Measurements from ENCODE around the gene VPS35L. TPM values are rescaled to one million over a fixed set of nuclear protein-coding genes. Genes with fewer than 3 reads are reported as not detected.

The VPS35L gene
- total RNA-seq, 1 experiment from 2014 or later: 6.6 TPM

GRCh38 chr16:19744670-19745069, 189.2 kb downstream of the VPS35L start:
- Histone ChIP-seq H3K4me3 (ENCODE audit: low read length) (no peak overlapping the region), H3K27ac (ENCODE audit: low read length) (no peak overlapping the region), H3K4me1 (ENCODE audit: low read length) (no peaks in the 10 kb centered on the region), H3K9ac (ENCODE audit: low read length) (no peak overlapping the region), H3K27me3 (ENCODE audit: low read length) (no peaks in the 10 kb centered on the region), H3K79me2 (ENCODE audit: low read length) (no peaks in the 10 kb centered on the region), H2AFZ (ENCODE audit: low read length) (no peak overlapping the region), H3K4me2 (ENCODE audit: low read depth, low read length, poor library complexity, severe bottlenecking) (no peak overlapping the region), H3K9me3 (ENCODE audit: low read length) (no peaks in the 10 kb centered on the region), H4K20me1 (ENCODE audit: insufficient read depth, low read depth, low read length) (no peaks in the 10 kb centered on the region), H3K9me2 (replicated peaks; ENCODE audit: insufficient read depth, low read length) (no peaks in the 10 kb centered on the region), H3K36me3 (ENCODE audit: insufficient read depth, low read length) (no peaks in the 10 kb centered on the region)
- no peak for DNase-seq

DNA sequence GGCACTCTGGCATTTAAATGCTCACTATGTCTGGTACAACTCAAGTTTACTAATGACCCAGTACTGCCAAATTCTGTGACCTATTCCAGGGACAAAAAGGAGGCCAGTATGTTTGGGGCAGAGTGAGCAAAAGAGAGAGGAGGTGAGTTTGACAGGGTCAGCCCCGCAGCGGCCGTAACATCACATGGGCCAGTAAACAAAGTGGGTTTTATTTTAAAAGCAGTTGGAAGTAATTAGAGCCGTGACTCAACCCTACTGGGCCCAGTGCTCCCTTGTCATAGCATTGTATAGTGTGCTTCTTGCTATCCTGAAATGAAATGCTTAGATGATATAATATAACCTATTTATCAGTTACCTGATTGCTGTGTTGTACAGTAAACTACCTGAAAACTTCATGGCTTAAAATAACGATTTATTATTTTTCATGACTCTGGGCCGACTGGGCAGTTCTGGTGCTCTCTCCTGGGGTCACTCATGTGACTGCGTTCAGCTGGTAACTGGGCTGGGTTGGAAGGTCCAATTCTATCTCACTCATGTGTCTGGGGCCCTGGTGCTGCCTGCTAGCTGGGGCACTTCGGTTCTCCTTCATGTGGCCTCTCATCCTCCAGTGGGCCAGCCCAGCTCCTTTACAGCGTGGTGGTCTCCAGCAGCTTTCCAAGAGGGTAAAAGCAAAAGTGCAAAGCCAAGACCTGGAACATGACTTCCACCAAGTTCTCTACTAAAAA, 189.9 kb downstream of the VPS35L start:
- Histone ChIP-seq H3K4me3 (ENCODE audit: low read length) (no peak overlapping the region), H3K9ac (ENCODE audit: low read length) (no peak overlapping the region), H3K9me2 (replicated peaks; ENCODE audit: insufficient read depth, low read length) (no peaks in the 10 kb centered on the region), H2AFZ (ENCODE audit: low read length) (no peak overlapping the region), H3K27ac (ENCODE audit: low read length) (no peak overlapping the region), H3K4me1 (ENCODE audit: low read length) (no peaks in the 10 kb centered on the region), H3K9me3 (ENCODE audit: low read length) (no peaks in the 10 kb centered on the region), H3K36me3 (ENCODE audit: insufficient read depth, low read length) (no peaks in the 10 kb centered on the region), H4K20me1 (ENCODE audit: insufficient read depth, low read depth, low read length) (no peaks in the 10 kb centered on the region), H3K79me2 (ENCODE audit: low read length) (no peaks in the 10 kb centered on the region), H3K4me2 (ENCODE audit: low read depth, low read length, poor library complexity, severe bottlenecking) (no peak overlapping the region), H3K27me3 (ENCODE audit: low read length) (no peaks in the 10 kb centered on the region)
- no peak for DNase-seq

GRCh38 chr16:19746561-19746960, 191.1 kb downstream of the VPS35L start:
- Histone ChIP-seq H3K9ac (ENCODE audit: low read length) (no peak overlapping the region), H3K4me2 (ENCODE audit: low read depth, low read length, poor library complexity, severe bottlenecking) (no peak overlapping the region), H3K4me1 (ENCODE audit: low read length) (no peaks in the 10 kb centered on the region), H3K9me2 (replicated peaks; ENCODE audit: insufficient read depth, low read length) (no peaks in the 10 kb centered on the region), H3K79me2 (ENCODE audit: low read length) (no peaks in the 10 kb centered on the region), H3K27me3 (ENCODE audit: low read length) (no peaks in the 10 kb centered on the region), H2AFZ (ENCODE audit: low read length) (no peak overlapping the region), H3K9me3 (ENCODE audit: low read length) (no peaks in the 10 kb centered on the region), H3K27ac (ENCODE audit: low read length) (no peak overlapping the region), H3K36me3 (ENCODE audit: insufficient read depth, low read length) (no peaks in the 10 kb centered on the region), H4K20me1 (ENCODE audit: insufficient read depth, low read depth, low read length) (no peaks in the 10 kb centered on the region), H3K4me3 (ENCODE audit: low read length) (no peak overlapping the region)
- DNase-seq: no peak

GRCh38 chr16:19748389-19749168, 193.1 kb downstream of the VPS35L start:
- Histone ChIP-seq H3K9me3 (ENCODE audit: low read length) (no peaks in the 10 kb centered on the region), H3K4me1 (ENCODE audit: low read length) (no peaks in the 10 kb centered on the region), H3K4me2 (ENCODE audit: low read depth, low read length, poor library complexity, severe bottlenecking) (no peak overlapping the region), H3K27ac (ENCODE audit: low read length) (no peak overlapping the region), H3K4me3 (ENCODE audit: low read length) (no peak overlapping the region), H3K9me2 (replicated peaks; ENCODE audit: insufficient read depth, low read length) (no peaks in the 10 kb centered on the region), H3K27me3 (ENCODE audit: low read length) (no peaks in the 10 kb centered on the region), H3K9ac (ENCODE audit: low read length) (no peak overlapping the region), H3K79me2 (ENCODE audit: low read length) (no peaks in the 10 kb centered on the region), H3K36me3 (ENCODE audit: insufficient read depth, low read length) (no peaks in the 10 kb centered on the region), H4K20me1 (ENCODE audit: insufficient read depth, low read depth, low read length) (no peaks in the 10 kb centered on the region), H2AFZ (ENCODE audit: low read length) (no peak overlapping the region)
- DNase-seq: no peak

- Histone ChIP-seq H3K4me3 (ENCODE audit: low read length) (no peak overlapping the region), H3K4me1 (ENCODE audit: low read length) (no peaks in the 10 kb centered on the region), H4K20me1 (ENCODE audit: insufficient read depth, low read depth, low read length) (no peaks in the 10 kb centered on the region), H3K9me3 (ENCODE audit: low read length) (no peaks in the 10 kb centered on the region), H3K79me2 (ENCODE audit: low read length) (no peaks in the 10 kb centered on the region), H3K9ac (ENCODE audit: low read length) (no peak overlapping the region), H3K27me3 (ENCODE audit: low read length) (no peaks in the 10 kb centered on the region), H3K36me3 (ENCODE audit: insufficient read depth, low read length) (no peaks in the 10 kb centered on the region), H2AFZ (ENCODE audit: low read length) (no peak overlapping the region), H3K27ac (ENCODE audit: low read length) (no peak overlapping the region), H3K4me2 (ENCODE audit: low read depth, low read length, poor library complexity, severe bottlenecking) (no peak overlapping the region), H3K9me2 (replicated peaks; ENCODE audit: insufficient read depth, low read length) (no peaks in the 10 kb centered on the region)
- DNase-seq: no peak
Observed at GRCh38 chr16:19749571-19750080, 194.1 kb downstream of the VPS35L start.

Other genes with a start within 250 kb of the VPS35L start
- not detected in 2 replicates for gene TMC5, start 137.8 kb upstream of the VPS35L start, total RNA-seq (2014; rRNA removed; shearing (Covaris generic); ENCODE audit: low replicate concordance)
- gene GDE1, start 33.6 kb upstream of the VPS35L start, total RNA-seq (2014; rRNA removed; shearing (Covaris generic); ENCODE audit: low replicate concordance): 38.0 and 40.6 TPM in 2 replicates
- 16.0 and 30.1 TPM in 2 replicates for gene CCP110, start 31.8 kb upstream of the VPS35L start, total RNA-seq (2014; rRNA removed; shearing (Covaris generic); ENCODE audit: low replicate concordance)
- gene KNOP1, start 162.5 kb downstream of the VPS35L start, total RNA-seq (2014; rRNA removed; shearing (Covaris generic); ENCODE audit: low replicate concordance): 1.8 and 3.6 TPM in 2 replicates
- gene IQCK, start 162.6 kb downstream of the VPS35L start, total RNA-seq (2014; rRNA removed; shearing (Covaris generic); ENCODE audit: low replicate concordance): 1.3 and 4.9 TPM in 2 replicates